ENCODE results near the gene AUH.
"Not testable (repeated sequence)": the region's sequence is repeated elsewhere in the genome, so short reads cannot be mapped to it uniquely, and the experiment has no call there.

AUH gene

GRCh38 chr9:91378695-91379127 is 17.0 kb upstream of the AUH start:
- no peak for DNase-seq

- not testable (repeated sequence) for DNase-seq
Measured at GRCh38 chr9:91378054-91378453, 16.3 kb upstream of the AUH start.

- DNase-seq = peak; percentile 44 to 80
Measured at GRCh38 chr9:91376239-91376638, 14.5 kb upstream of the AUH start.

- DNase-seq = peak in 1 of 2 donors; percentile 17
Measured at GRCh38 chr9:91374939-91375338, 13.2 kb upstream of the AUH start.

GRCh38 chr9:91371894-91372293 is 10.2 kb upstream of the AUH start:
- DNase-seq = peak; percentile 44 to 51

- not testable (repeated sequence) for DNase-seq
Measured at GRCh38 chr9:91370006-91370405, 8.3 kb upstream of the AUH start.

GRCh38 chr9:91364702-91365101 is 3.0 kb upstream of the AUH start:
- no peak for DNase-seq

GRCh38 chr9:91364005-91364404 is 2.3 kb upstream of the AUH start:
- no peak for DNase-seq

GRCh38 chr9:91362051-91362611 is 413 bp upstream of the AUH start:
- no peak for DNase-seq

- no peak for DNase-seq
Measured at GRCh38 chr9:91360551-91361290, 997 bp downstream of the AUH start.

GRCh38 chr9:91359734-91360470 is 1.8 kb downstream of the AUH start:
- no peak for DNase-seq

GRCh38 chr9:91359083-91359482 is 2.6 kb downstream of the AUH start:
- DNase-seq = no peak

- no peak for DNase-seq
Measured at GRCh38 chr9:91354881-91355280, 6.8 kb downstream of the AUH start.

- no peak for DNase-seq
Measured at GRCh38 chr9:91349115-91349555, 12.6 kb downstream of the AUH start.

GRCh38 chr9:91348191-91348807 is 13.4 kb downstream of the AUH start:
- DNase-seq = no peak

- no peak for DNase-seq
Measured at GRCh38 chr9:91347377-91347776, 14.3 kb downstream of the AUH start.

GRCh38 chr9:91346644-91347043 is 15.1 kb downstream of the AUH start:
- DNase-seq = peak in 1 of 2 donors; percentile 3

- DNase-seq = no peak
Measured at GRCh38 chr9:91345978-91346377, 15.7 kb downstream of the AUH start.

GRCh38 chr9:91342575-91342974 is 19.1 kb downstream of the AUH start:
- no peak for DNase-seq

- DNase-seq = no peak
Measured at GRCh38 chr9:91341749-91342148, 20.0 kb downstream of the AUH start.

GRCh38 chr9:91341258-91341746 is 20.4 kb downstream of the AUH start:
- DNase-seq = no peak

- no peak for DNase-seq
Measured at GRCh38 chr9:91340395-91340967, 21.2 kb downstream of the AUH start.

GRCh38 chr9:91338681-91339080 is 23.0 kb downstream of the AUH start:
- no peak for DNase-seq

Measured in inflammatory macrophage (primary cell).